Sigmoid colon (tissue), 7 donors: ENCODE data around the gene CDC6. TPM values are rescaled to one million over a fixed set of nuclear protein-coding genes. Genes with fewer than 3 reads are reported as not detected.

Experiments
- DNase-seq: peaks from one replicate; pipeline ENCODE4 v3.0.0-alpha.2; 2019
- H3K27ac ChIP-seq, 4 donors: fragments of 200-600 bp; sonication (generic); one replicate each; pipeline ENCODE4 v1.5.1; 2016 to 2019; ENCODE audit warnings: mild to moderate bottlenecking in 1 of 4
- H3K27me3 ChIP-seq, 3 donors: fragments of 200-600 bp; sonication (generic); one replicate each; pipeline ENCODE4 v1.5.1; 2019; ENCODE audit warnings: mild to moderate bottlenecking in 1 of 3
- H3K36me3 ChIP-seq, 4 donors: fragments of 200-600 bp; sonication (generic); one replicate each; pipeline ENCODE4 v1.5.1; 2016 to 2019
- H3K4me1 ChIP-seq, 4 donors: fragments of 200-600 bp; sonication (generic); one replicate each; pipeline ENCODE4 v1.5.1; 2017 to 2019
- H3K4me3 ChIP-seq, 4 donors: fragments of 200-600 bp; sonication (generic); one replicate each; pipeline ENCODE4 v1.5.1; 2017 to 2019; ENCODE audit warnings: mild to moderate bottlenecking in 2 of 4, moderate library complexity in 1 of 4
- H3K9me3 ChIP-seq, 4 donors: fragments of 200-600 bp in 3 of 4; sonication (generic) in 3 of 4; one replicate each; pipeline versions ENCODE4 v1.5.1 to v1.6.1; 2013 to 2019
- CTCF ChIP-seq, 4 experiments: fragments of 450-650 bp in 3 of 4; fragments of 200-600 bp in 1 of 4; IDR thresholded peaks; one replicate each; pipeline ENCODE4 v1.5.1; 2016 to 2019; ENCODE audit warnings: antibody characterized with exemption in 4 of 4, mild to moderate bottlenecking in 3 of 4, moderate library complexity in 2 of 4
- EP300 ChIP-seq, 4 donors: sonication (generic); formaldehyde crosslinking; IDR thresholded peaks; one replicate each; pipeline ENCODE4 v1.6.1; 2017; ENCODE audit warnings: antibody characterized with exemption in 4 of 4
- POLR2A ChIP-seq, 2 donors: fragments of 450-650 bp; IDR thresholded peaks; one replicate each; pipeline ENCODE4 v1.6.1; 2016; ENCODE audit warnings: antibody characterized with exemption in 2 of 2, mild to moderate bottlenecking in 2 of 2, moderate library complexity in 2 of 2
- POLR2AphosphoS5 ChIP-seq, 4 donors: sonication (generic); formaldehyde crosslinking; IDR thresholded peaks; one replicate each; pipeline ENCODE4 v1.6.1; 2017; ENCODE audit warnings: antibody characterized with exemption in 4 of 4
- WGBS, 2 donors: extraction: QIAGEN DNeasy Blood & Tissue Kit; methylation state at CpG; one replicate each; pipeline ENCODE4 v1.1.7; 2013; 5-methylcytosine and 5-hydroxymethylcytosine counted together
- intact Hi-C: fragments of 100-400 bp; cut with DNase I; formaldehyde crosslinking; loops from one replicate; pipeline ENCODE4 v1.15.1; 2023
- polyA plus RNA-seq, 3 donors: library from polyadenylated mRNA; stranded (reverse); fragments of 200-250 nt; gene quantifications; one replicate each; pipeline ENCODE4 v1.2.3, GENCODE V29; 2013
- total RNA-seq, 4 donors: library from RNA; depleted of rRNA; stranded (reverse); fragments of >200 nt; gene quantifications; one replicate each; pipeline ENCODE4 v1.1.0, GENCODE V29; 2016
- donor health status: healthy with polysubstance abuse.
- donor health status: Bipolar disorder and iron deficiency.
- donor health status: healthy.

CDC6 gene
- total and polyA plus RNA-seq, 7 donors, result 0.33 to 10.9 (median 1.9) TPM; not detected in 1

GRCh38 chr17:40316571-40317344 is 29.1 kb downstream of the CDC6 start:
- Histone ChIP-seq H3K36me3 (no peaks in the 10 kb centered on the region), H3K4me3 (peak overlapping the region in 3 of 4 donors; percentile 78 to 98 (median 87)), H3K27me3 (no peaks in the 10 kb centered on the region), H3K9me3 (no peaks in the 10 kb centered on the region), H3K4me1 (peaks cover 0 to 96% (median 92%) of the 10 kb centered on the region in 4 donors), H3K27ac (peak overlapping the region; percentile 93 to 98 (median 96))
- TF ChIP-seq POLR2A (IDR thresholded peaks at IDR 0.05) (peak; percentile 11 to 15), POLR2AphosphoS5 (IDR thresholded peaks at IDR 0.05) (peak in 3 of 4 donors; percentile 71 to 74 (median 72)), EP300 (IDR thresholded peaks at IDR 0.05) (no peak)
- intact Hi-C loops, result no loop called here
- peak; percentile 90 for DNase-seq
- WGBS, 2 donors, result 12 to 43% methylated on average over 38 of the region's 38 CpGs

- WGBS, 2 donors, result 2 to 10% methylated on average over 6 of the region's 6 CpGs
- peak; percentile 81 for DNase-seq
- intact Hi-C loops, result no loop called here
Measured at GRCh38 chr17:40317345-40317873, 29.7 kb downstream of the CDC6 start.

DNA sequence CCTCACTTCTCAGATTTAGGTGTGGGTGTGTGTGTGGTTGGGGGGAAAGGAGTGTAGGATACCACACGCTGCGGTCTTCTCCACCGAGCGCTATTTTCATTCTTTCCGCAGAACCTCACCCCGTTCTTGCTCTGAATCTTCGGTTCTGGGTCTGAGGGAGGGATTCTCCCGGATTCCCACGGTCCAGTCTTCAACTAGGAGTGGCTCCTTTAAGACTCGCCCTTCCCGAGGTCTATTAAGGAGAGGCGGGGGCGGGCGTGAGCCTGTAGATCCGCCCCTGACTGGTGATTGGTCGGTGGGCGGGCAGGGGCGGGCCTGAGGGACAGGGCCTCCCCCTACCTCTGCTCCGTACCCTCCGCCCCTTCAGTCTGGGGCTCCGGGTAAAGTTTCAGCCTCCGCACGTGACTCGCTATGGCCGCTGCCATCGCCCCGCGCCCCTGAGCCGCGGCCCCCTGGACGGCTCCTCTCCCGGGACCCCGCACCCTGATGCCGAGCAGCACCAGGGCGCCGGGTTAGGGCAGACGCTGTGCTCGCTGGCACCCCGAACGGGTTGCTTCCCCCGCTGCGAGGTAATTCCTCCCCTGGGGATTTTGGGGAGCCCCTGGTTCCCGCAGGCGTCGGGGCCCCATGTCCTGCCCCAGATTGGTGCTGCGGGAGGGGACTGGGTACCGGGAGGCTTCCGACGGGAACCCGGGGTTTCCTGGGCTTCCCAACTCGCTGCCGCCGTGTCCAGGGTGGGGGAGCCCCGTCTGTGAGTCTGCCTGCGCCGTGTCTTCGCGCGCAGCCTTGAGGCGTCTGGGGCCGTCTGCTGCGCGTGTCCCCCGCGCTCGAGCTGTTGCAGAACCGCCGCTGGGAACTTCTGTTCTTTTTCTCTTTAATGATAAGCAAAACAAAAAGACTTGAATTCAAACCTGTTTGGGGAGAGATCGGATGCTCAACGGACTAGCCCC is 30.5 kb downstream of the CDC6 start:
- Histone ChIP-seq H3K27ac (peak overlapping the region; percentile 93 to 98 (median 96)), H3K36me3 (no peaks in the 10 kb centered on the region), H3K4me1 (peaks cover 0 to 96% (median 92%) of the 10 kb centered on the region in 4 donors), H3K4me3 (peak overlapping the region; percentile 78 to 98 (median 85)), H3K27me3 (no peaks in the 10 kb centered on the region), H3K9me3 (no peaks in the 10 kb centered on the region)
- TF ChIP-seq CTCF (IDR thresholded peaks at IDR 0.05) (no peak), POLR2A (IDR thresholded peaks at IDR 0.05) (peak; percentile 60 to 72), POLR2AphosphoS5 (IDR thresholded peaks at IDR 0.05) (peak; percentile 90 to 96 (median 94))
- 0% methylated on average over 70 of the region's 70 CpGs for WGBS, 2 donors
- intact Hi-C loops, result loop anchor here (2.0 kb wide), 1 partner anchor 25 kb away; no protein-coding TSS in a partner anchor
- DNase-seq, result peak; percentile 99

More at GRCh38 chr17:40317345-40317873, 29.7 kb downstream of the CDC6 start:
- Histone ChIP-seq H3K4me1 (peaks cover 0 to 96% (median 92%) of the 10 kb centered on the region in 4 donors), H3K27ac (peak overlapping the region; percentile 93 to 98 (median 96)), H3K9me3 (no peaks in the 10 kb centered on the region), H3K27me3 (no peaks in the 10 kb centered on the region), H3K4me3 (peak overlapping the region; percentile 78 to 98 (median 85)), H3K36me3 (no peaks in the 10 kb centered on the region)
- no peak for TF ChIP-seq POLR2AphosphoS5 (IDR thresholded peaks at IDR 0.05)
- peak in 3 of 4 experiments; percentile 25 to 61 (median 41) for TF ChIP-seq CTCF (IDR thresholded peaks at IDR 0.05)

DNA sequence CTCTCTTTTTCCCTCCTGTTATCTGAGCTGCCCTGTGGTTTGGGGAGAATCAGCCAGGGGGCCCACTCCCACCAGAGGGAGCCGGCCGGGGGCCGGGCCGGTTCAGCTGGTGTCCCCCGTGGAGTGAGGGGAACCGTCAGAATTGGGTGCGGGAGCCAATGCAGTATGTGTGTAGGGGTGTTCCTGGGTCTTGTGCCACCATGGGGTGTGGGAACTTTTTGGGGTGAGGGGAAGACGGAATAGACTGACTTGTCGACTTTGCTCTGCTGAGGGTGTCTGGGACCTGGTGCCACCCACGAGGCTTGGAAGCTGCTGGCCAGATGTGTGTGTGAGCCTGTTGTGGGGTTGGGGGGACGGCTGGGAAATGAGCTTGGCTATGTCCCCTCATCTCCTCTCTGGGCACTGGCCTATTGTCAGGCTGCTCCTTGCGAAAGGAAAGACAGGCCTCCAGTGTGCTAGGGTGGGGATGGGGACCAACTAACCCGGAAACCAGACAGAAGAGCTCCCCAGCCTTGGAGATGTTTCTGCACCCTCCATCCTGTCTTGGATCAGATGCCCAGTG is 31.2 kb downstream of the CDC6 start:
- intact Hi-C loops, result loop anchor here (2.0 kb wide), 1 partner anchor 24 kb away; no protein-coding TSS in a partner anchor
- Histone ChIP-seq H3K36me3 (no peaks in the 10 kb centered on the region), H3K27ac (peak overlapping the region; percentile 93 to 98 (median 96)), H3K9me3 (no peaks in the 10 kb centered on the region), H3K27me3 (no peaks in the 10 kb centered on the region), H3K4me1 (peaks cover 0 to 96% (median 93%) of the 10 kb centered on the region in 4 donors), H3K4me3 (peak overlapping the region; percentile 78 to 98 (median 85))
- DNase-seq, result peak; percentile 73
- no peak for TF ChIP-seq EP300 (IDR thresholded peaks at IDR 0.05)
- TF ChIP-seq POLR2AphosphoS5 (IDR thresholded peaks at IDR 0.05), result no peak
- TF ChIP-seq CTCF (IDR thresholded peaks at IDR 0.05), result no peak
- no peak for TF ChIP-seq POLR2A (IDR thresholded peaks at IDR 0.05)
- WGBS, 2 donors, result 6 to 7% methylated on average over 13 of the region's 13 CpGs
